HepG2 (cell line): ENCODE data around the gene ARG2. TPM values are rescaled to one million over a fixed set of nuclear protein-coding genes. Genes with fewer than 3 reads are reported as not detected.

ENCODE experiments used
- ATAC-seq: fragments of 200-7000 bp; cut with Tn5 transposase; 3 replicates; pipeline ENCODE4 v1.9.1; 2020; ENCODE audit warnings: mild to moderate bottlenecking, moderate library complexity
- BruUV-seq: library from RNA; stranded (reverse); fragments of 400-500 nt; replicated peaks from 2 replicates; lab custom pipeline; 2021; lab: Mats Ljungman, UMichigan
- CTCF ChIA-PET: fragments of 300-600 bp; formaldehyde crosslinking; extraction: SDS; loops from one replicate; lab custom pipeline; 2021; ENCODE audit warnings: low total read pairs, inconsistent platforms, low intra/inter-chr PET ratio; lab: Yijun Ruan, JAX
- POLR2A ChIA-PET: fragments of 350-600 bp; sonication (Branson Sonifier 250); formaldehyde crosslinking; loops from one replicate; lab custom pipeline; 2020; ENCODE audit warnings: antibody characterized with exemption, inconsistent platforms; lab: Yijun Ruan, JAX
- DNase-seq: peaks from one replicate; pipeline ENCODE4 v3.0.0-alpha.2; 2015; ENCODE audit warnings: low spot score
- FAIRE-seq: peaks from 3 replicates; lab custom pipeline; 2011; peaks lifted over from hg19 to GRCh38; lab: Jason Lieb, UNC
- H2AFZ ChIP-seq: one replicate; pipeline ENCODE4 v1.6.1; 2011; ENCODE audit warnings: low read length, inconsistent platforms
- H3K27ac ChIP-seq: fragments of 300-600 bp; 3 replicates; pipeline ENCODE4 v1.8.0; 2011; ENCODE audit warnings: mixed run types, mild to moderate bottlenecking, mixed read lengths, low read length, inconsistent platforms; ENCODE audit not compliant: insufficient read depth; ENCODE audit errors: extremely low read length
- H3K27me3 ChIP-seq, 2 experiments: fragments of 200-600 bp in 1 of 2; 2 replicates in 1 of 2; 3 replicates in 1 of 2; pipeline versions ENCODE4 v1.6.0 to v1.8.0; 2011; ENCODE audit warnings: low read length in 2 of 2, mild to moderate bottlenecking in 2 of 2, moderate library complexity in 2 of 2, inconsistent platforms in 1 of 2; ENCODE audit not compliant: insufficient read depth in 2 of 2, control insufficient read depth in 1 of 2
- H3K36me3 ChIP-seq, 2 experiments: fragments of 200-600 bp in 1 of 2; replicated peaks in 1 of 2; 2 replicates in 1 of 2; 3 replicates in 1 of 2; pipeline versions ENCODE4 v1.5.1 to v1.8.0; 2011; ENCODE audit warnings: low read length in 2 of 2, inconsistent platforms in 1 of 2; ENCODE audit not compliant: insufficient read depth in 2 of 2, control insufficient read depth in 1 of 2
- H3K4me1 ChIP-seq: 2 replicates; pipeline ENCODE4 v1.5.1; 2012; ENCODE audit warnings: low read length, inconsistent platforms; ENCODE audit not compliant: insufficient read depth
- H3K4me2 ChIP-seq: 2 replicates; pipeline ENCODE4 v1.6.0; 2011; ENCODE audit warnings: low read depth, low read length, inconsistent platforms
- H3K4me3 ChIP-seq, 3 experiments: fragments of 200-600 bp in 1 of 3; sonication (generic), shearing (Covaris generic) in 1 of 3; replicated peaks in 1 of 3; 2 replicates each; pipeline ENCODE4 v1.5.1; 2011 to 2016; ENCODE audit warnings: low read length in 3 of 3, inconsistent platforms in 2 of 3, low read depth in 2 of 3, mild to moderate bottlenecking in 2 of 3, control low read depth in 1 of 3, mixed read lengths in 1 of 3; ENCODE audit not compliant: insufficient read depth in 1 of 3
- H3K79me2 ChIP-seq: one replicate; pipeline ENCODE4 v1.6.1; 2011; ENCODE audit warnings: low read length, inconsistent platforms; ENCODE audit not compliant: insufficient read depth
- H3K9ac ChIP-seq: 2 replicates; pipeline ENCODE4 v1.6.0; 2011; ENCODE audit warnings: mild to moderate bottlenecking, low read depth, low read length, inconsistent platforms; ENCODE audit not compliant: insufficient read depth
- H3K9me3 ChIP-seq: 2 replicates; pipeline ENCODE4 v1.5.1; 2012; ENCODE audit warnings: mild to moderate bottlenecking, low read length
- H4K20me1 ChIP-seq: 2 replicates; pipeline ENCODE4 v1.6.0; 2011; ENCODE audit warnings: inconsistent platforms, mild to moderate bottlenecking, low read length, moderate library complexity; ENCODE audit not compliant: insufficient read depth
- IKZF5 ChIP-seq: IDR thresholded peaks from 2 replicates; pipeline ENCODE4 v1.6.1; 2018; ENCODE audit warnings: missing genetic modification reagents, mild to moderate bottlenecking, missing compliant biosample characterization
- MED8 ChIP-seq: sonication (generic); formaldehyde crosslinking; IDR thresholded peaks from 2 replicates; pipeline ENCODE4 v1.8.1; 2023; ENCODE audit warnings: mild to moderate bottlenecking, missing genetic modification reagents; ENCODE audit not compliant: insufficient replicate concordance
- NFYB ChIP-seq: sonication (generic); formaldehyde crosslinking; IDR thresholded peaks from 2 replicates; pipeline ENCODE4 v1.4.0; 2020; ENCODE audit warnings: missing genetic modification reagents
- ZNF460 ChIP-seq: sonication (generic); formaldehyde crosslinking; IDR thresholded peaks from 2 replicates; pipeline ENCODE4 v1.5.1; 2020; ENCODE audit warnings: missing genetic modification reagents, mild to moderate bottlenecking, borderline replicate concordance
- ZNF629 ChIP-seq: sonication (generic); formaldehyde crosslinking; conservative IDR thresholded peaks from 2 replicates; pipeline ENCODE4 v1.5.0; 2020; ENCODE audit warnings: missing genetic modification reagents
- WGBS: methylation state at CpG from one replicate; pipeline ENCODE4 v1.1.6; 2017; ENCODE audit warnings: low lambda C conversion rate; 5-methylcytosine and 5-hydroxymethylcytosine counted together
- in situ Hi-C: cut with HindIII; loops from 2 replicates; pipeline ENCODE4 v1.10.0; 2017; ENCODE audit warnings: low pct_unique_long_range_greater_than_20kb; ENCODE audit not compliant: extremely low pct_ligation_motif_present
- intact Hi-C: fragments of 100-400 bp; cut with micrococcal nuclease; formaldehyde crosslinking; loops from one replicate; pipeline ENCODE4 v1.10.0; 2022; ENCODE audit not compliant: unreplicated experiment
- polyA plus RNA-seq, 8 experiments: library from polyadenylated mRNA; depleted of rRNA in 3 of 8; stranded (reverse) in 7 of 8; unstranded in 1 of 8; fragments of >200 nt; fragmentation: Illumina TruSeq in 4 of 8; extraction: Trizol in 4 of 8; gene quantifications; 2 replicates each; pipeline versions ENCODE4 v1.2.1 to v1.2.3, GENCODE V29; 2011 to 2016; ENCODE audit warnings: low read depth in 4 of 8, missing spikeins in 1 of 8, mixed read lengths in 1 of 8; ENCODE audit not compliant: insufficient read depth in 1 of 8
- total RNA-seq, 5 experiments: library from RNA; depleted of rRNA; stranded (reverse); fragments of >200 nt; fragmentation: Illumina TruSeq; extraction: Trizol; gene quantifications; 2 replicates each; pipeline ENCODE4 v1.2.3, GENCODE V29; 2016; ENCODE audit warnings: low read depth in 1 of 5
- TF ChIP-seq, protein P1 (sequence below): sonication (generic); formaldehyde crosslinking; IDR thresholded peaks from 2 replicates; pipeline ENCODE4 v1.4.0; 2020; ENCODE audit warnings: mild to moderate bottlenecking, missing genetic modification reagents

Gene ARG2
- total and polyA plus RNA-seq, 2 of the 13 experiments (the other 11 are each of a cell fraction or from before 2014, with no cell fraction given): 37.5 to 73.6 TPM

DNA sequence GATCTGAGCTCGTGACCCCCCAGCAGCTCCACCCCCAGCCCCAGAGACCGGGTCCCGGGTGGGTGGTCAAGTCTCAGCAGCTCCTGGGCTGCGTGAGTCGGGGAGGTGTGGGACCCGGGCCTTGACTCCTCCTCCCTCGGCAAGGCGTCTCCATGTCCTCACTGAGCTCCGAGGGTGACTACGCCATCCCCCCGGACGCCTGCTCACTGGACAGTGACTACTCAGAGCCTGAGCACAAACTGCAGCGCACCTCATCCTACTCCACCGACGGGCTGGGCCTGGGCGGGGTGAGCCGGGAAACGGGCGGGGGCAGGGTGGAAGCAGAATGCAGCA, 47.8 kb upstream of the ARG2 start (continued):
- TF ChIP-seq IKZF5 (CRISPR knock-in tag) (no peak), NFYB (CRISPR knock-in tag) (no peak), MED8 (CRISPR knock-in tag) (no peak), ZNF460 (no peak)

DNA sequence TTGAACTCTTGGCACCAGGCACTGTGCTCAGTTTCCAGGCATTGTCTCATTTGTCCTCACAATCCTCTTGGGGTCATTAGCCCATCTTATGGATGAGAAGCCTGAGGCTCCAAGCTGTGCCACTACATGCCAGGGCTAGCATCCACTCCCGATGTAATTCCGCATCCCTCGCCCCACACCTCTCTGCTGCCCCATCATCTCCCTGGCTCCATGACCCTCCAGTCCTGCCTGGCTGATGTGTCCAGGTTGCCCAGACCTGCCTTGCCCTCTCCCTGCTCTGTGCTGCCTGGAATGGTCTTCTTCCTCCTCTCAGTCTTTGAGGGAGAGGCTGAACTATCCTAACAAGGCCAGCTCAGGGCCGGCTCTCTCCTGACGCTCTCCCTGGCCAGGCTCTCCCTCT, 47.1 kb upstream of the ARG2 start:
- no peak for FAIRE-seq
- no peaks in the 10 kb centered on the region; a peak in 1 of 5 replicates for H3K36me3 ChIP-seq
- no peak for DNase-seq
- ChIA-PET POLR2A (interaction anchor here (1.4 kb wide), 1 partner anchor 40 kb away, joined by 4 read pairs; the partner anchor contains the start of gene PLEKHH1), CTCF (interaction anchor here (2.7 kb wide), 1 partner anchor 47 kb away, joined by 25 read pairs; no protein-coding TSS in a partner anchor)
- H3K9ac ChIP-seq: no peak overlapping the region
- no peaks in the 10 kb centered on the region for H3K27me3 ChIP-seq
- H3K4me1 ChIP-seq: peaks cover 14% of the 10 kb centered on the region
- ATAC-seq: no peak
- no peak overlapping the region for H3K4me2 ChIP-seq
- intact Hi-C loops: loop anchor here (5.0 kb wide), 1 partner anchor 1215 kb away; no protein-coding TSS in a partner anchor
- WGBS: 100% methylated on average over 5 of the region's 5 CpGs
- in situ Hi-C loops: no loop called here
- no TSS peak for BruUV-seq
- H3K79me2 ChIP-seq: no peaks in the 10 kb centered on the region
- no peak overlapping the region for H3K27ac ChIP-seq
- TF ChIP-seq, protein P1, sequence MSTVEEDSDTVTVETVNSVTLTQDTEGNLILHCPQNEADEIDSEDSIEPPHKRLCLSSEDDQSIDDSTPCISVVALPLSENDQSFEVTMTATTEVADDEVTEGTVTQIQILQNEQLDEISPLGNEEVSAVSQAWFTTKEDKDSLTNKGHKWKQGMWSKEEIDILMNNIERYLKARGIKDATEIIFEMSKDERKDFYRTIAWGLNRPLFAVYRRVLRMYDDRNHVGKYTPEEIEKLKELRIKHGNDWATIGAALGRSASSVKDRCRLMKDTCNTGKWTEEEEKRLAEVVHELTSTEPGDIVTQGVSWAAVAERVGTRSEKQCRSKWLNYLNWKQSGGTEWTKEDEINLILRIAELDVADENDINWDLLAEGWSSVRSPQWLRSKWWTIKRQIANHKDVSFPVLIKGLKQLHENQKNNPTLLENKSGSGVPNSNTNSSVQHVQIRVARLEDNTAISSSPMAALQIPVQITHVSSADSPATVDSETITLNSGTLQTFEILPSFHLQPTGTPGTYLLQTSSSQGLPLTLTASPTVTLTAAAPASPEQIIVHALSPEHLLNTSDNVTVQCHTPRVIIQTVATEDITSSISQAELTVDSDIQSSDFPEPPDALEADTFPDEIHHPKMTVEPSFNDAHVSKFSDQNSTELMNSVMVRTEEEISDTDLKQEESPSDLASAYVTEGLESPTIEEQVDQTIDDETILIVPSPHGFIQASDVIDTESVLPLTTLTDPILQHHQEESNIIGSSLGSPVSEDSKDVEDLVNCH (CRISPR knock-in tag): no peak
- peak; percentile 54; the same call in 1 of the 2 replicates for TF ChIP-seq ZNF629 (CRISPR knock-in tag)
- no peaks in the 10 kb centered on the region for H3K9me3 ChIP-seq
- no peaks in the 10 kb centered on the region for H4K20me1 ChIP-seq
- H2AFZ ChIP-seq: no peak overlapping the region
- H3K4me3 ChIP-seq: no peak overlapping the region
